K562 (cell line): ENCODE results near the gene NEK1.

Source experiments
- CTCF ChIP-seq, 3 experiments: IDR thresholded peaks in 2 of 3; conservative IDR thresholded peaks in 1 of 3; 2 replicates each; pipeline ENCODE4 v1.5.1; 2011 to 2012; ENCODE audit warnings: low read length in 3 of 3, mild to moderate bottlenecking in 3 of 3, control low read depth in 2 of 3, improper control_type of control experiment in 1 of 3, inconsistent platforms in 1 of 3, low read depth in 1 of 3, mixed read lengths in 1 of 3, moderate library complexity in 1 of 3; ENCODE audit not compliant: insufficient read depth in 2 of 3
- GABPB1 ChIP-seq: sonication (generic); formaldehyde crosslinking; IDR thresholded peaks from 2 replicates; pipeline ENCODE4 v1.8.0; 2022; ENCODE audit warnings: mild to moderate bottlenecking, missing genetic modification reagents
- JUNB ChIP-seq: fragments of 450-650 bp; formaldehyde crosslinking; conservative IDR thresholded peaks from 2 replicates; pipeline ENCODE4 v1.4.0; 2020; ENCODE audit warnings: mild to moderate bottlenecking
- YBX1 ChIP-seq: fragments of 450-650 bp; IDR thresholded peaks from 2 replicates; pipeline ENCODE4 v1.7.1; 2016; ENCODE audit warnings: mild to moderate bottlenecking
- ZBTB49 ChIP-seq: sonication (generic); formaldehyde crosslinking; IDR thresholded peaks from 2 replicates; pipeline ENCODE4 v1.8.0; 2022; ENCODE audit warnings: missing genetic modification reagents, mild to moderate bottlenecking, borderline replicate concordance
- ZNF384 ChIP-seq: IDR thresholded peaks from 2 replicates; pipeline ENCODE4 v1.6.1; 2012; ENCODE audit warnings: low read depth, low read length, improper control_type of control experiment
- ZNF639 ChIP-seq, 2 experiments: fragments of 200-800 bp in 1 of 2; sonication (Bioruptor generic) in 1 of 2; sonication (generic) in 1 of 2; formaldehyde crosslinking in 1 of 2; IDR thresholded peaks in 1 of 2; conservative IDR thresholded peaks in 1 of 2; 2 replicates each; pipeline versions ENCODE4 v1.5.0 to v1.6.1; 2016 to 2020; ENCODE audit warnings: missing compliant biosample characterization in 1 of 2, missing genetic modification characterization in 1 of 2, missing genetic modification reagents in 1 of 2
- ZNF778 ChIP-seq: fragments of 450-650 bp; formaldehyde crosslinking; IDR thresholded peaks from 2 replicates; pipeline ENCODE4 v1.4.0; 2020; ENCODE audit warnings: mild to moderate bottlenecking, moderate library complexity

GRCh38 chr4:169359961-169360360 lies 252.4 kb downstream of the NEK1 start:
- TF ChIP-seq ZNF778 (CRISPR knock-in tag) (no peak), ZBTB49 (CRISPR knock-in tag) (no peak), YBX1 (no peak), GABPB1 (no peak), JUNB (CRISPR knock-in tag) (no peak), CTCF (IDR thresholded peaks at IDR 0.05 in 2 of 3, conservative IDR thresholded peaks at IDR 0.05 in 1 of 3; ENCODE audit: insufficient read depth in 2 of 3, low read depth in 1 of 3, low read length in 3 of 3) (no peak), ZNF639 (CRISPR knock-in tag; conservative IDR thresholded peaks at IDR 0.05 in 1 of 2, IDR thresholded peaks at IDR 0.05 in 1 of 2) (no peak), ZNF384 (no peak)
